Neural progenitor cell (in vitro differentiated cells): ENCODE measurements around the gene TRIL. TPM values are rescaled to one million over a fixed set of nuclear protein-coding genes. Genes with fewer than 3 reads are reported as not detected.

Source experiments
- DNase-seq: peaks from one replicate; pipeline ENCODE4 v3.0.0-alpha.2; 2016; ENCODE audit warnings: low spot score
- H2AFZ ChIP-seq: fragments of 200-600 bp; sonication (generic); replicated peaks from 2 replicates; pipeline ENCODE4 v1.6.1; 2016; ENCODE audit warnings: antibody characterized with exemption
- H3F3A ChIP-seq: fragments of 200-600 bp; sonication (generic); 2 replicates; pipeline ENCODE4 v1.6.1; 2016; ENCODE audit warnings: antibody characterized with exemption, low read depth
- H3K27ac ChIP-seq: fragments of 200-600 bp; sonication (generic); 2 replicates; pipeline ENCODE4 v1.5.1; 2016; ENCODE audit warnings: mild to moderate bottlenecking
- H3K27me3 ChIP-seq: fragments of 200-600 bp; sonication (generic); 2 replicates; pipeline ENCODE4 v1.6.1; 2016; ENCODE audit warnings: mild to moderate bottlenecking, moderate library complexity
- H3K36me3 ChIP-seq: fragments of 200-600 bp; sonication (generic); 2 replicates; pipeline ENCODE4 v1.5.1; 2016
- H3K4me1 ChIP-seq: fragments of 200-600 bp; sonication (generic); 2 replicates; pipeline ENCODE4 v1.6.1; 2016; ENCODE audit warnings: mixed run types
- H3K4me2 ChIP-seq: fragments of 200-600 bp; sonication (generic); 2 replicates; pipeline ENCODE4 v1.6.1; 2016
- H3K4me3 ChIP-seq: fragments of 200-600 bp; sonication (generic); 2 replicates; pipeline ENCODE4 v1.5.1; 2016
- H3K79me2 ChIP-seq: fragments of 200-600 bp; sonication (generic); 2 replicates; pipeline ENCODE4 v1.6.1; 2016; ENCODE audit warnings: low read depth
- H3K9ac ChIP-seq: fragments of 200-600 bp; sonication (generic); 2 replicates; pipeline ENCODE4 v1.6.1; 2016
- H3K9me3 ChIP-seq: fragments of 200-600 bp; sonication (generic); 2 replicates; pipeline ENCODE4 v1.5.1; 2016; ENCODE audit warnings: low read depth
- H4K20me1 ChIP-seq: fragments of 200-600 bp; sonication (generic); 2 replicates; pipeline ENCODE4 v1.6.1; 2016; ENCODE audit warnings: low read depth
- H3K27ac Mint-ChIP-seq: 3 replicates; pipeline ENCODE4 v1.8.0; 2021; ENCODE audit warnings: mixed read lengths
- H3K27me3 Mint-ChIP-seq: 2 replicates; pipeline ENCODE4 v1.8.0; 2022; ENCODE audit warnings: low read depth, mild to moderate bottlenecking, inconsistent platforms, moderate library complexity, mixed read lengths; ENCODE audit not compliant: insufficient read depth
- H3K36me3 Mint-ChIP-seq: 3 replicates; pipeline ENCODE4 v1.8.0; 2021; ENCODE audit warnings: mixed read lengths
- H3K4me1 Mint-ChIP-seq: 3 replicates; pipeline ENCODE4 v1.8.0; 2021; ENCODE audit warnings: mixed read lengths
- H3K4me3 Mint-ChIP-seq: 3 replicates; pipeline ENCODE4 v1.8.0; 2021; ENCODE audit warnings: mild to moderate bottlenecking, moderate library complexity, mixed read lengths
- H3K9me3 Mint-ChIP-seq: 3 replicates; pipeline ENCODE4 v1.8.0; 2020; ENCODE audit warnings: mixed read lengths
- EZH2 ChIP-seq: fragments of 200-600 bp; sonication (generic); IDR thresholded peaks from 2 replicates; pipeline ENCODE4 v1.6.1; 2017; ENCODE audit warnings: antibody characterized with exemption, mild to moderate bottlenecking, moderate library complexity
- EZH2phosphoT487 ChIP-seq: fragments of 200-600 bp; sonication (generic); IDR thresholded peaks from 2 replicates; pipeline ENCODE4 v1.6.1; 2017; ENCODE audit warnings: antibody characterized with exemption
- total RNA-seq: library from RNA; depleted of rRNA; stranded (reverse); fragments of >200 nt; gene quantifications from 2 replicates; pipeline ENCODE4 v1.2.3, GENCODE V29; 2015; ENCODE audit warnings: low replicate concordance
- TF ChIP-seq, protein P1 (sequence below): fragments of 200-600 bp; sonication (generic); IDR thresholded peaks from 2 replicates; pipeline ENCODE4 v1.5.1; 2017; ENCODE audit warnings: antibody characterized with exemption, mild to moderate bottlenecking

TRIL gene
- total RNA-seq, 1 donor from 2014 or later, result 8.5 TPM

GRCh38 chr7:29003703-29004102, 45.6 kb upstream of the TRIL start:
- Histone ChIP-seq H3K9me3 (no peaks in the 10 kb centered on the region), H2AFZ (no peak overlapping the region), H4K20me1 (no peaks in the 10 kb centered on the region), H3K4me2 (no peak overlapping the region), H3K27ac (no peak overlapping the region), H3K4me3 (no peak overlapping the region), H3K36me3 (no peaks in the 10 kb centered on the region), H3K4me1 (peaks cover 28% of the 10 kb centered on the region), H3K27me3 (no peaks in the 10 kb centered on the region), H3F3A (no peaks in the 10 kb centered on the region), H3K79me2 (no peaks in the 10 kb centered on the region), H3K9ac (no peak overlapping the region)
- DNase-seq, result no peak
- H3K4me3 Mint-ChIP-seq, result no peak overlapping the region
- H3K9me3 Mint-ChIP-seq, result peaks cover 30% of the 10 kb centered on the region
- TF ChIP-seq, protein P1, sequence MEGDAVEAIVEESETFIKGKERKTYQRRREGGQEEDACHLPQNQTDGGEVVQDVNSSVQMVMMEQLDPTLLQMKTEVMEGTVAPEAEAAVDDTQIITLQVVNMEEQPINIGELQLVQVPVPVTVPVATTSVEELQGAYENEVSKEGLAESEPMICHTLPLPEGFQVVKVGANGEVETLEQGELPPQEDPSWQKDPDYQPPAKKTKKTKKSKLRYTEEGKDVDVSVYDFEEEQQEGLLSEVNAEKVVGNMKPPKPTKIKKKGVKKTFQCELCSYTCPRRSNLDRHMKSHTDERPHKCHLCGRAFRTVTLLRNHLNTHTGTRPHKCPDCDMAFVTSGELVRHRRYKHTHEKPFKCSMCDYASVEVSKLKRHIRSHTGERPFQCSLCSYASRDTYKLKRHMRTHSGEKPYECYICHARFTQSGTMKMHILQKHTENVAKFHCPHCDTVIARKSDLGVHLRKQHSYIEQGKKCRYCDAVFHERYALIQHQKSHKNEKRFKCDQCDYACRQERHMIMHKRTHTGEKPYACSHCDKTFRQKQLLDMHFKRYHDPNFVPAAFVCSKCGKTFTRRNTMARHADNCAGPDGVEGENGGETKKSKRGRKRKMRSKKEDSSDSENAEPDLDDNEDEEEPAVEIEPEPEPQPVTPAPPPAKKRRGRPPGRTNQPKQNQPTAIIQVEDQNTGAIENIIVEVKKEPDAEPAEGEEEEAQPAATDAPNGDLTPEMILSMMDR, result no peak
- no peak for TF ChIP-seq EZH2
- no peak for TF ChIP-seq EZH2phosphoT487
- peaks cover 5% of the 10 kb centered on the region for H3K27me3 Mint-ChIP-seq
- H3K36me3 Mint-ChIP-seq, result peaks cover 12% of the 10 kb centered on the region
- H3K27ac Mint-ChIP-seq, result no peak overlapping the region
- H3K4me1 Mint-ChIP-seq, result peaks cover 19% of the 10 kb centered on the region

GRCh38 chr7:29000717-29001076, 42.6 kb upstream of the TRIL start:
- no peaks in the 10 kb centered on the region for H3K9me3 ChIP-seq
- Mint-ChIP-seq H3K4me3 (no peak overlapping the region), H3K4me1 (peaks cover 41% of the 10 kb centered on the region), H3K27ac (no peak overlapping the region), H3K36me3 (peaks cover 9% of the 10 kb centered on the region), H3K9me3 (peaks cover 23% of the 10 kb centered on the region), H3K27me3 (peaks cover 5% of the 10 kb centered on the region)
- H3K4me1 ChIP-seq, result peaks cover 26% of the 10 kb centered on the region
- no peaks in the 10 kb centered on the region for H4K20me1 ChIP-seq
- no peaks in the 10 kb centered on the region for H3K79me2 ChIP-seq
- no peak overlapping the region for H3K9ac ChIP-seq
- no peak overlapping the region for H3K4me3 ChIP-seq
- no peaks in the 10 kb centered on the region for H3F3A ChIP-seq
- no peak overlapping the region for H3K27ac ChIP-seq
- H3K36me3 ChIP-seq, result no peaks in the 10 kb centered on the region
- no peaks in the 10 kb centered on the region for H3K27me3 ChIP-seq
- no peak for DNase-seq
- H3K4me2 ChIP-seq, result no peak overlapping the region
- no peak overlapping the region for H2AFZ ChIP-seq
- no peak for TF ChIP-seq EZH2
- no peak for TF ChIP-seq EZH2phosphoT487
- TF ChIP-seq, protein P1, result no peak

DNA sequence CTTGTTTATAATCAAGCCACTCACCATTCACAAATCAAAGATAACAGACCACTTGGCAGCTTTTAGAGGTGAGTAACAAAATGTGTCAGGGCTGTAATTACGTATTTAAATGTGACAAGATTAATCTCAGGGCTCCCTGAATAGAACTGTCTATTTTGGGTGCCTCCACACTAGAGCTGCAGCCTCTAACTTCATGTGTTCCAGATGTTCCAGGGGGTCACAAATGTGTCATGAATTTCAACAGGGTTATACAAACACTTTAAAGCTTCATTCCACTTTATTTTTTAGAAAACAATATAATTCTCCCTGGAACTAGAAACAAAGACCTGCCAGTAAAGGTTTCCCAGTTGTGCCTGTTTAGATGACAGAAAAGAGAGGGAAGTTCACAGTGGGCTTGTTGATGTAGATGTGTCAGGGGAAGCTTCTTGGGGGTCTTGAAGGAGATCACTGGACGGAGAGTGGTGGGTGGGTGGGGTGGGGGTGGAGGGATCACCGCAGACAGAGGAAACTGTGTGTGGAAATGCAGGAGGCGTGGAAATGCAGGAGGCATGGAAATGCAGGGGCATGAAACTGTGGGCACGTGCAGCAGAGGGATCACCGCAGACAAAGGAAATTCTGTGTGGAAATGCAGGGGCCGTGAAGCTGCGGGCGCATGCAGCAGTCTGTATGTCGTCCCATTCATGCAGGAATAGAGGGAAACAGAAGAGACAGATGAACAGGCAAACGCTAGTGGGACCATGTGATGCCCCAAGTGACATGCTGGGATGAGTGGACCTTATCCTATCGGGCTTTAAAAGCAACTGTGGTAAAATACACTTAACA, 42.0 kb upstream of the TRIL start:
- H3K4me3 Mint-ChIP-seq, result no peak overlapping the region
- H3K9me3 Mint-ChIP-seq, result peaks cover 18% of the 10 kb centered on the region
- H3K27me3 ChIP-seq, result no peaks in the 10 kb centered on the region
- no peak overlapping the region for H3K9ac ChIP-seq
- no peaks in the 10 kb centered on the region for H3F3A ChIP-seq
- H3K27ac Mint-ChIP-seq, result no peak overlapping the region
- peaks cover 4% of the 10 kb centered on the region for H3K36me3 ChIP-seq
- H3K27me3 Mint-ChIP-seq, result peaks cover 3% of the 10 kb centered on the region
- no peaks in the 10 kb centered on the region for H4K20me1 ChIP-seq
- TF ChIP-seq, protein P1, result no peak
- no peak for DNase-seq
- no peak overlapping the region for H2AFZ ChIP-seq
- no peaks in the 10 kb centered on the region for H3K79me2 ChIP-seq
- no peaks in the 10 kb centered on the region for H3K9me3 ChIP-seq
- peaks cover 5% of the 10 kb centered on the region for H3K36me3 Mint-ChIP-seq
- H3K4me3 ChIP-seq, result no peak overlapping the region
- H3K4me2 ChIP-seq, result no peak overlapping the region
- H3K4me1 ChIP-seq, result peaks cover 26% of the 10 kb centered on the region
- H3K4me1 Mint-ChIP-seq, result peaks cover 43% of the 10 kb centered on the region
- H3K27ac ChIP-seq, result no peak overlapping the region
